ENCODE measurements around the gene KRTAP6-1.

Gene KRTAP6-1, protein sequence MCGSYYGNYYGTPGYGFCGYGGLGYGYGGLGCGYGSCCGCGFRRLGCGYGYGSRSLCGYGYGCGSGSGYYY

DNA sequence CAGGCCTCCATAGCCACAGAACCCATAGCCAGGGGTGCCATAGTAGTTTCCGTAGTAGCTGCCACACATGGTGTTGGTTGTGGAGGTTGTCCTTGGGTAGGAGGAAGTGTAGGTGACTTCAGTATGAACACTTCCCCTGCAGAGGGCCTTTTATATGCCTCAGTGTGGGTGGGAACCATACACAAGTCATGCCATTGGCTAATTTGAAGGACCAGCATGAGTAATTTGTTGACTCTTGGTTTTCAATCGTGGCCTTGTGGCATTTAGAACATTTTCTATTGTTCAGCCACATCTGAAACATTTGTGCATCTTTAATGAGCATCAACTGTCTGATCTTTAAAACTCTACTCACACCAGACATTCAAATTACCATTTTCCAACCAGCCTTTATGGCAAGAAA is at the start of gene KRTAP6-1:
TSS of gene KRTAP6-1 (minus strand) at position 95 of the 400 bp plus-strand sequence. CDS start at position 69, 26 bp downstream.
- in situ Hi-C loops (cut with MboI; ENCODE audit: low sequenced_read_pairs) = no loop called here

DNA sequence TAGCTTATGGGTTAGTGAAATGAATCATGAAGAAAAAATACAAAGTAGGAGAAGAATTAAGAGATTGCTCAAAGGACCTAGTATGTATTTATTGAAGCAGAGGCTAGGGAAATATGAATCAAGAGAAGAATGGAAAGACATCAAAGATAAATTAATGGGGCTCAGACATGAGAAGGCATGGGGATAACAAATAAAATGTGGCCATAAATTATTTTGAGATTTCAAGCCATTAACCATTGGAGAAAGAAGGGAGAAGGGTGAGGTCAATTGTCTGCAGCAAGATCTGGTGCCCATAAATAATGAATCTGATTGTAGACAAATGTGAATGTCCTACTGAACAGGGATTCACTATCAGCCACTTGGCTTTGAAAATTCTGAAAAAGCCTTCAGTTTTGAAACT is 39.2 kb upstream of the KRTAP6-1 start:
- in situ Hi-C loops (cut with MboI; ENCODE audit: low sequenced_read_pairs) = no loop called here

DNA sequence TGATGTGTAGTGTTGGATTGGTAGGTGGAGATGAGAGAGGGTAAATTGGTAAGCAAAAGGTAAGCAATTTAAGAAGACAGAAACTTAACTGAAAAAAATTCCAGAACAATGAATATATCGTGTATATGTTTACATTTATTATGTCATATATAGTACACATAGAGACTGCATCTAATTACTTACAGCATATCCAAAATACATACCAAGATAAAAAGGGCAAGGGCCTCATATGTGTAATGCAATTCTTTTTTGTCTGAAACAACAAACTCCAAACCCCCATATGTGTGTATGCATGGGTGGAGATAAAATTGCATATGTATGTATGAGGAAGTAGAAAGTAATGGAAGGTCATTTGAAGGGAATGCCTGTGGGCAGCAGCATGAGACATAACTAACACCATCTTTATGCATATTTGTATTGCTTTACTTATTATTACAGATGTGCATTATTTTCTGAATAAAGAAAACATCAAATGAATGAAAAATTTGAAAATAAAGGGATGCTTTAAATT is 33.2 kb upstream of the KRTAP6-1 start:
- in situ Hi-C loops (cut with MboI; ENCODE audit: low sequenced_read_pairs) = no loop called here

DNA sequence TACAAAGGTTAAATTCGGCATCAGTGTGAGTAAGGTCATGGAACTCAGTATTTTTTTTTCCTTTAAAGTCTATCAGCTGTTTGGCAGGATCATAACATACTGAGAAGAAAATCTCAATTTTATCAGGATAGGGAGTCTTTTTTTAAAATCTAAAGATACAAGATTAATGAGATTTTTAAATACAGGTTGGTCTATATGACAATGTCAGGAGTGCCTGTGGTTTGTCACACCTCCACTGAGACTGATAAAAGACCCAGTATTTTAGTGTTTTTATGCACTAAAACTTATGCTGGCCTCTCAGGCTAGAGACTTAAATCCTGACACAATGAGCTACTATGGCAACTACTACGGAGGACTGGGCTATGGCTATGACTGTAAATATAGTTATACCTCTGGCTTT is 28.8 kb upstream of the KRTAP6-1 start, which contains the start of gene KRTAP20-3:
TSS of gene KRTAP20-3 (plus strand) at position 301 of the 400 bp plus-strand sequence.
- in situ Hi-C loops (cut with MboI; ENCODE audit: low sequenced_read_pairs) = no loop called here

DNA sequence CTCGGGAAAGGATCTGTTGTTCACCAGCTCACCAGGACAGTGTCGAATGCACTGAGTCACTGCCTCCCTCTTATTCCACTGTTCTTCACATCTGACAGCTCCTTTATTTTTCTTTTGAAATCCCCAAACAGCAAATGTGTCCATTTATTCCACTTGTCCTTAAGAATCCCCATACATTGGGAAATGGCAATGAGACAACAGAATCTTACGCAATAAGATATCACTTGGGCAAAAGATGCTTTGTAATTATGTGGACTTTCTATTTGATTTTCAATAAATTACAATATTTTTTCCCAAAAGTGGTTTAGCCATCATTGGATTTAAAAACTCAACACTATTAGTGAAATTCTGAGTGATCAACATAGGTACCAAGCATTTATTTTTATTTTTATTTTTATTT is 25.0 kb upstream of the KRTAP6-1 start:
- in situ Hi-C loops (cut with MboI; ENCODE audit: low sequenced_read_pairs) = no loop called here

DNA sequence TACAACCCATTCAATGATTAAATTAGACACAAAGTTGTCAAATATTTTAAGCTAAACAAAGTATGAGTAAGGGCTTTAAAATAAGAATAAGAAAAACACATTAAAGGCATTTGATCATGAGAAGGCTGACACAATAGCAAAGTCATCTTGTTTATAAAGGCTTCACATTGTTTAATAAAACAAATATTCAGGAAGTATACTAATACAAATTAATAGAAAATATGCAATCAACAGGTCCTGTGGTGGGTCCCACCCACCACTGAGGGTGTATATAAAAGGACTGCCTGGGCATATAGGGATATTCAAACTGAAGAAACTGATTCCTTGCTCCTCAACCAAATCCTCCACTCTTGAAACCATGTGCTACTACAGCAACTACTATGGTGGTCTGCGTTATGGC is 21.2 kb upstream of the KRTAP6-1 start, which contains the start of gene KRTAP20-2:
TSS of gene KRTAP20-2 (plus strand) at position 301 of the 400 bp plus-strand sequence. CDS start at position 359, 58 bp downstream.
- in situ Hi-C loops (cut with MboI; ENCODE audit: low sequenced_read_pairs) = no loop called here

DNA sequence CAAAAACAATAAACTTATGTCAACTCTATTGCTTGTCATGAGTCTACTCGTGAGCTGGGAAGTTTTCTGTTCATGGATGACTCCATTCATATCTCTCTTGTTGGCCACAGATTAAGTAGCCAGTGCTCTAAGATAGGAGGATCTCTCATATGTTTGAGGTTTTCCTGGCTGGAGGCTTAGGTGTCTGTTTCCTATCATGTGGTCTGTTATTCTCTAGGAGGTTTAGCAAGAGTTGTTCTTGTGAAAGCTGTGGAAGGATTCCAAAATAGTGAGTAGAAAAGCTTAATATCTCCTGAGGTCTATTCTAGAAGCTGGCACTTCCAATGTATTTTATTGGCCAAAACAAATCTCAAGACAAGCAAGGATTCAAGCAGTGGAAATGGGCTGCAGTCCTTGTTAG is 15.5 kb upstream of the KRTAP6-1 start:
- in situ Hi-C loops (cut with MboI; ENCODE audit: low sequenced_read_pairs) = no loop called here

DNA sequence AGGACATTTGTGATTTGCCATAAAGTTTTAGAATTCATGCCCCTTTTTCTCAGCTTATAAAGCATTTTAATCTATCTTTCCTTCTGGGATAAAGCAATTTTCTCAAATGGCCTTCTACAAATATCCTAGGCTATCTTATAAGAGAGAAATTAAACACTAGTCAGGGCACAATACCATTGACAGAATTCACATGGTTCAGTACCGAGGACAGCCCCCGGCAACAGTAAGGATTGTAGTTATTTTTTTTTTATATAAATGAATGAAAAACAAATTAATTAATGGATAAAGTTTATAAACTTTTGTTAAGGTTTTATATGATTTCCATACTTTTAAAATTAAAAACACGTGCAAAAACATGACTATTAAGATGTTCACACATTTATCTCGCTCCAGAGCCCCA is 14.4 kb upstream of the KRTAP6-1 start:
- in situ Hi-C loops (cut with MboI; ENCODE audit: low sequenced_read_pairs) = no loop called here

DNA sequence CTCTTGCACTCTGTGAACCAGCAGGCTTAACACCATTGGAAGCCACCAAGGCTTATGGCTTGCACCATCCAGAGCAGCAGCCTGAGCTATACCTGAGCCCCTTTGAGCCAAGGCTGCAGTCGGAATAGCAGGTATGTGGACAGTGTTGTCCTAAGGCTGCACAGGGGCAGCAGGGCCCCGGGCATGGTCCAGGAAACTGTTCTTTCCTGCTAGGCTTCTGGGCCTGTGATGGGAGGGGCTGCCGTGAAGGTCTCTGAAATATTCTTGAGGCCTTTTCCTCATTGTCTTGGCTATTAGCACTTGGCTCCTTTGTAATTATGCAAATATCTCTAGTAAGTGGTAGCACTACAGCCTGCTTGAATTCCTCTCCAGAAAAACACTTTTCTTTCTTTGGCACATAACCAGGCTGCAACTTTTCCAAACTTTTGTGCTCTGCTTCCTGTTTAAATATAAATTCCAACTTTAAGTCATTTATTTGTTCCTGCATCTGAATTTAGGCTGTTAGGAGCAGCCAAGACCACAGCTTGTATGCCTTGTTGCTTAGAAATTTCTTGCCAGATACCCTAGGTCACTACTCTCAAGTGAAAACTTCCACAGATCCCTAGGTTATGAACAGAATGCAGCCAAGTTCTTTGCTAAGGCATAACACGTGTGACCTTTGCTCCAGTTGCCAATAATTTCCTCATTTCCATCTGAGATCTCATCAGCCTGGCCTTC is 11.9 kb upstream of the KRTAP6-1 start:
- in situ Hi-C loops (cut with MboI; ENCODE audit: low sequenced_read_pairs) = no loop called here

DNA sequence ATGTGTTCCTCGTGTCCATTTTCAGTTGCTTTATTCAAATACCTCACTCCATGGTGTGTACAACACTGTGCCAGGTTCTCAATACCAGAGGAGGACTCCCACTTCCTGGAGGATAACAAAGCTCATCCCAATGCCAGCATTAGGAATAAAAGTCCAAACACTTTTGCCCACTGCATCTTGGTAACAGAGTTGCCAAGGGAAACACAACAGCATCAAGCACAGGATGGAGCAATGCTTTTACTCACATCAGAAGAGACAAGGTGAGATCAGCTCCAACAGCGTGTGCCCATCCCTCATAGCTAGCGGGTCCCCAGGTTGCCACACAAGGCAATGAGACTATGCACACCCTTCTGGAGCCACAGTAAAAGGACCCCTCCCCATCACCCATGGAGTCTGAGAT is 9.6 kb upstream of the KRTAP6-1 start:
- in situ Hi-C loops (cut with MboI; ENCODE audit: low sequenced_read_pairs) = no loop called here

DNA sequence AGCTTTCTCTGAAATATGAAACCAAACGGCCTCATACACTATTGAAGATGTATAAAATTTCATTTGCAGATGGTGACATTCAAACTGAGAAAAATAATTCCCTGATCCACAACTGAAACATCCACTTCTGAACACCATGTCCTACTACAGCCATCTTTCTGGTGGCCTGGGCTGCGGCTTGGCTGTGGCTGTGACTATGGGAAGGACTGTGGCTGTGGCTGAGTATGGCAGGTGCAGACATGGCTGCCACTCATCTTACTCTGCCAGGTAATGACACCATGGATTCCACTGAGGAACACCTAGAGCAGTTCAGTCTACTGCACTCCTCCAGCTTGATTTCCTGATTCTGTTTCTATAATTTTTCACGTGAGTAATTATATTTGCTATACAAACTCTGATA is 6.8 kb upstream of the KRTAP6-1 start, which contains the start of gene KRTAP20-4:
TSS of gene KRTAP20-4 (plus strand) at position 106 of the 400 bp plus-strand sequence.
- in situ Hi-C loops (cut with MboI; ENCODE audit: low sequenced_read_pairs) = no loop called here

DNA sequence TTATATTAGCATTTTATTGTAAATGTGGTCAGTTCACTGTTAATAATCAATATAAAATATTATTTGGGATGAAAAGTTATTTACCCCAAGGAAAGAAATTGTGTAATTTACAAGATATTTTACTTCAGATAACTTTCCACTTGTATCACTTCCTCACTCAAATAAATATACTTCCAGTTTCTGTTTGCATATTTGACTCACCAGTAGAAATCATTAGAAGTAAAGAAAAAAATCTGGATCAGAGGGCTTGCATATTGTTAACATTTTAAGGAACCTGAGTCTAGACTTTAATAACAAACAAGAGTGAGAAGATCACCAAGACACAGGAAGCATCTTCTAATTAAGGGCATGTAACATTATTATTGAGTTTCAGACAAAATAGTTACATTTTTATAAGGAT is 6.3 kb upstream of the KRTAP6-1 start:
- in situ Hi-C loops (cut with MboI; ENCODE audit: low sequenced_read_pairs) = no loop called here

DNA sequence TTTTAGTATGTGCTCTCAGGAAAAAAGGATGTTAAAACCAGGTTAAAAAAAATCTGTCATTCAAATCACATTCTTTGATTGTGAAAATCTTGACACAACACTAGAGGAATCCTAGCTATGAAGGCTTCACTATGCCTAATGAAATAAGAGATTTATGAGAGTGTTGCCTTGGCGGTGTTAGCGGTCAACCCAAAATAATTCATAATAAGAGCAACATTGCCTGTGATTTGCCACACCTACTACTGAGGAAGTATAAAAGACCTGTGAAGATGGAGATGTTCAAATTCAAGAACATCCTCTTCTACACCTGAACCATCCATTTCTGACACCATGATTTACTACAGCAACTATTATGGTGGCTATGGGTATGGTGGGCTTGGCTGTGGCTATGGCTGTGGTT is 2.4 kb upstream of the KRTAP6-1 start, which contains the start of gene KRTAP20-1:
TSS of gene KRTAP20-1 (plus strand) at position 301 of the 400 bp plus-strand sequence. CDS start at position 331, 30 bp downstream.
- in situ Hi-C loops (cut with MboI; ENCODE audit: low sequenced_read_pairs) = no loop called here

DNA sequence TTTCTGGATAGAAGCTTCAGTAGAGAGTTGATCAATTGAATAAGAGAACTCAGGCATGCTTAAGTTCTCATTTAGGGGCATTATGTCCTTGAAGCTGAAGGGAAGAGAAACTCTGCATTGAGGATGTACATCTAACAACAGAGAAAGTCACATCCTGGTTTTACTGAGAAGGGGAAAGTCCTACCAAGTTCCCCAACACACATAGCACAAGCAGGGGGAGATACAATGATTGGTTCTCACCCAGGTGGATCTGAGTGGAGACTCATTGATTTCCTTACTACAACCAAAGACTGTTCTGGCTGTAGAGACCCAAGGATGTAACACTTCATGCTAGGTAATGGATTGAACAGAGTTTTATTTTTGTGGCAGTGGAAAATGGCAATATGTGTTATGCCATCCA is 1.5 kb upstream of the KRTAP6-1 start:
- in situ Hi-C loops (cut with MboI; ENCODE audit: low sequenced_read_pairs) = no loop called here

DNA sequence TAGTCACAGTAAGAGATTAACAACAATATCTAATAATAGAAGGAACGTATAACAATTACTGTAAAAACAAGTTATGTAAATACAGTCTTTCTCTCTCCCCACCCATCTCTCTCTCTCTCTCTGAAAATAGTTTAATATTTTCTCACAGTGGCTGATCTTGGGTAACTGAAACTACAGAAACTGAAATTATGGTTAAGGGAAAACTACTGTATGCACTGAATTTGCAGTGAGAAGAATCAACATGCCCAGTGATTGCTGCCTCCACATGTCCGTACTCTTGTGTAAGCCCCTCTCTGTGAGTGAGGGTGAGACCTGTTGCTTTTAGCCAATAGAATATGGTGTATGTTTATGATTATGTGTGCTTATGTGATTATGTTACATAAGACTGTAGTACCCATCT is 1.6 kb downstream of the KRTAP6-1 start:
- in situ Hi-C loops (cut with MboI; ENCODE audit: low sequenced_read_pairs) = no loop called here

DNA sequence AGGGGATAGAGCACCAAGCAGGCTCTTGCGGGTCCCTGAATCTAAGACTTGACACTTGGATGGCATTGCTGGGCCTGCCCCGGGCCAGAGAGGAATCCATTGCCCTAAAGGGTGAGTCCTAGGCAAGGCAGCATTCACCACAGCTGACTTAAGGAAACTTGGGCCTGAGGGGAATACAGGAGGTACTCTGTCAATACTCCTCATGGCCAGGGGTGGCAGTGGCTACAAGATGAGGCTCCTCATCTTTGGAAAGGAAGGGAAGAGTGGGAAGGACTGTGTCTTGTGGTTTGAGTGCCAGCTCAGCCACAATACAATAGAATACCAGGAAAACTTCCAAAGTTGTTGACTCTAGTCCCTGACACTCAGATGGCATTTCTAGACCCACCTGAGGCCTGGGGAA is 7.8 kb downstream of the KRTAP6-1 start:
- in situ Hi-C loops (cut with MboI; ENCODE audit: low sequenced_read_pairs) = no loop called here

DNA sequence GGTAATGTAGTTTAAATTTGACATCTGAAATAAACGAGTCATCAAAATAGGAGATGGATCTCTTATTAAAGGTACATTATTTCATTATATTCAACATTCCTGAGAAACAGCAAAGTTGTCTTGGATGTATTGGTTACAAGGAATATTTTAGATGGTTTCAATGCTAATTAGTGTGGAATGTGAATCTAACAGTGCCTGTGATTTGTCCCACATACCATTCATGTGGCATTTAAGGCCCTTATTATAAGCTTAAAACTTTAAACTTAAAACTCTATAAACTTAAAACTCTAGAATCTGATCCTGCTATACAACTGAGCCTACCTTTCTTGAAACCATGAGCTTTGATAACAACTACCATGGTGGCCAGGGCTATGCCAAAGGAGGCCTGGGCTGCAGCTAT is 12.9 kb downstream of the KRTAP6-1 start, which contains the start of gene KRTAP22-1:
TSS of gene KRTAP22-1 (plus strand) at position 301 of the 400 bp plus-strand sequence.
- in situ Hi-C loops (cut with MboI; ENCODE audit: low sequenced_read_pairs) = no loop called here

DNA sequence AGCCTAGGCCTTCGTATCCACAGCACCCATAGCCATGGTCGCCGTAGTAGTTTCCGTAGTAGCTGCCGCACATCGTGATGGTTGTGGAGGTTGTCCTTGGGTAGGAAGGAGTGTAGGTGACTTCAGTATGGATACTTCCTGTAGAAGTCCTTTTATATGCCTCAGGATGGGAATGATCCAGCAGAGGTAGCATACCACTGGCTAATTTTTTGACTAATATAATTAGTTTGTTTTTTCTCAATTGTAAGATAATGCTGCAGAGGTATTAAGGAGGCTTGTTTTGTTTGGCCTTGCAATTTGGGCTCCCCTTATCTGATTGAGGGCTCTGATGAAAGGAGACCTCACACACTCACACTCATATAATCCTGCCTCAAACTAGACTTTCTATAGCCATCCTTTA is 14.9 kb downstream of the KRTAP6-1 start, which contains the start of gene KRTAP6-2:
TSS of gene KRTAP6-2 (minus strand) at position 101 of the 400 bp plus-strand sequence. CDS start at position 73, 28 bp downstream.
- in situ Hi-C loops (cut with MboI; ENCODE audit: low sequenced_read_pairs) = no loop called here

DNA sequence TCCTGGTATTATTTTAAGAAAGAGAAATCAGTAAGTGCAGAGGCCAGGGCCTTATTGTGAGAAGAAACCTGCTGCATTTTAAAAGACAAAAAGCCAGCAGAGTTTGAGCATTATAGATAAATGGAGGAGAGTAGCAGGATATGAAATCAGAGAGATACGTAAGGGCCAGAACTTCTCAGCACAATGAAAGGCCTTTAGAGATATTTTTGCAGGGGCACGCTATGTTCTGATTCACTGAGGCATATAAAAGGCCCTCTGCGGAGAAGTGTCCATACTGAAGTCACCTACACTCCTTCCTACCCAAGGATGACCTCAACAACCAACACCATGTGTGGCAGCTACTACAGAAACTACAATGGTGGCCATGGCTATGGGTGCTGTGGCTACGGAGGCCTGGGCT is 21.6 kb downstream of the KRTAP6-1 start, which contains the start of gene KRTAP6-3:
TSS of gene KRTAP6-3 (plus strand) at position 301 of the 400 bp plus-strand sequence. CDS start at position 307, 6 bp downstream.
- in situ Hi-C loops (cut with MboI; ENCODE audit: low sequenced_read_pairs) = no loop called here

DNA sequence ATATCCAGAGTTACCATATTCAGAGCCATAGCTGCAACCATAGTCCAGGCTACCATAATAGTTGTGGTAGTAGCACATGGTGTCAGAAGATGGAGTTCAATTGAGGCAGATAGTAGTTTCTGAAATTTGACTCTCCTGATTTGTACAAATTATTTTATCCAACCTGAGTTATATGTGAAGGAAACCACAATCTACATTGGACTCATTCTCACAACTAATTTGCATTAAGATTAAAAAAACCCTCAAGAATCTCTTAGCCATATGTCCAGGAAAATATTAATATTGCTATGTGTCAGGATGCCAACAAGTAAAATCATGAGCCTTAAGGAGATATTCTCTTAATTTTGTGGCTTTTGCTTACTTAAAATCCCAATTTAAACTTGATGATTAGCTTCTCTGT is 23.4 kb downstream of the KRTAP6-1 start, which contains the start of gene KRTAP22-2:
TSS of gene KRTAP22-2 (minus strand) at position 101 of the 400 bp plus-strand sequence.
- in situ Hi-C loops (cut with MboI; ENCODE audit: low sequenced_read_pairs) = no loop called here

DNA sequence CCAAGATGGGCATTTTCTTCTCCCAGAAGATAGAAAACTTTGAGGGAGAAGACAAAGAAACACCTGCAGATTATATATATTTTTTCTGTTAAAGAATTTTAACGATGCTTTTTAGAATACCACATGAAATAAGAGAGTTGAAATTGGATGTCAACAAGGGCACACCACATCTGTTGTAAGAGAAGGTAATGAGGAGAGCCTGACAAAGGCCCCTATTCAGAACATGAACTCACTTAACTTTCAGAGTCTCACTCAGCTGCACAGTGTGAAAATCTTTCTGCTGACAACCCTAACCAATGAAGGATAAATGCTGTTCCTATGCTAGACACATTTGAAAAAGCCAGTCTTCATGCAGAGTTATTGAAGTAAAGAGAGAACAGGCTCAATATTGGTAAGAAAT is 30.9 kb downstream of the KRTAP6-1 start:
- in situ Hi-C loops (cut with MboI; ENCODE audit: low sequenced_read_pairs) = no loop called here

DNA sequence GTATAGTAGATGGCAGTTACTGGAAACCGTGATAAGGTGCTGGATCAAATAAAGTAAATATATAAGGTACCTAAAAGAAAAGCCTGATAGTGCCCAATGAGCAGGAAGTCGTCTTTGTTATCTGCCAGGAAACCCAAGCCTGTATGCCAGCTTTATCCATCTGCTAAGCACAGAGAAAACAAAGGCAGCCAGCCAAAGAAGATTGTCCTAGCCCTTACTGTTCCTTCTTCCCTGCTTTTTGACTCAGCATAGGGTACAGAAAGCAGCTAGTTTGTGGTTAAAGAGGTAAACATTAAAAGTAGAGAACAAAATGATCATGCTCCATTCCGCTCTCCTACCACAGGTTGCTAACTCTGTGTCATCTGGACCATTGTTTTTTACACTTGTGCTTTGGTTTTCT is 33.6 kb downstream of the KRTAP6-1 start:
- in situ Hi-C loops (cut with MboI; ENCODE audit: low sequenced_read_pairs) = no loop called here

Measured in HL-60/S4 treated with retinoic acid at 250 ng/mL for 4 days and 3 days (cell line).